SK-N-SH (cell line): ENCODE measurements around the gene KIAA1191. TPM values are rescaled to one million over a fixed set of nuclear protein-coding genes. Genes with fewer than 3 reads are reported as not detected.

Experiments
- CTCF ChIA-PET: fragments of 300-600, 350-600 bp; formaldehyde crosslinking; extraction: SDS; loops from one replicate; lab custom pipeline; 2021; lab: Yijun Ruan, JAX
- POLR2A ChIA-PET: fragments of 350-600 bp; sonication (Branson Sonifier 250); formaldehyde crosslinking; extraction: SDS; loops from one replicate; lab custom pipeline; 2020; ENCODE audit warnings: antibody characterized with exemption, inconsistent platforms; lab: Yijun Ruan, JAX
- DNase-seq: peaks from one replicate; pipeline ENCODE4 v3.0.0; 2012
- H2AFZ ChIP-seq: fragments of 200-600 bp; sonication (generic); 2 replicates; pipeline ENCODE4 v1.8.1; 2016; ENCODE audit warnings: antibody characterized with exemption, mild to moderate bottlenecking, low read depth
- H3F3A ChIP-seq: fragments of 200-600 bp; sonication (generic); replicated peaks from 2 replicates; pipeline ENCODE3; 2016; ENCODE audit warnings: antibody characterized with exemption, mild to moderate bottlenecking; ENCODE audit not compliant: insufficient read depth
- H3K27ac ChIP-seq, 2 experiments: fragments of 200-500 bp in 1 of 2; fragments of 200-600 bp in 1 of 2; sonication (Bioruptor generic) in 1 of 2; sonication (generic), shearing (Covaris generic) in 1 of 2; 2 replicates each; pipeline versions ENCODE4 v1.5.1 to v1.6.1; 2014 to 2016; ENCODE audit warnings: low read depth in 2 of 2, inconsistent platforms in 1 of 2, low read length in 1 of 2, mild to moderate bottlenecking in 1 of 2, mixed read lengths in 1 of 2
- H3K27me3 ChIP-seq: fragments of 200-600 bp; sonication (generic), shearing (Covaris generic); 2 replicates; pipeline ENCODE4 v1.6.1; 2016; ENCODE audit warnings: mixed run types; ENCODE audit not compliant: insufficient read depth
- H3K36me3 ChIP-seq, 2 experiments: fragments of 200-500 bp in 1 of 2; fragments of 200-600 bp in 1 of 2; sonication (Bioruptor generic) in 1 of 2; sonication (generic) in 1 of 2; replicated peaks in 1 of 2; 2 replicates each; pipeline versions ENCODE3 to v1.5.1; 2014 to 2016; ENCODE audit warnings: low read length in 1 of 2, mild to moderate bottlenecking in 1 of 2; ENCODE audit not compliant: insufficient read depth in 2 of 2, control insufficient read depth in 1 of 2
- H3K4me1 ChIP-seq, 2 experiments: fragments of 200-500 bp in 1 of 2; fragments of 200-600 bp in 1 of 2; sonication (Bioruptor generic) in 1 of 2; sonication (generic), shearing (Covaris generic) in 1 of 2; 2 replicates each; pipeline versions ENCODE4 v1.5.1 to v1.6.1; 2014 to 2016; ENCODE audit warnings: low read depth in 1 of 2, low read length in 1 of 2, mixed run types in 1 of 2; ENCODE audit not compliant: insufficient read depth in 2 of 2, control insufficient read depth in 1 of 2
- H3K4me2 ChIP-seq: fragments of 200-600 bp; sonication (generic), shearing (Covaris generic); 2 replicates; pipeline ENCODE4 v1.6.1; 2017; ENCODE audit warnings: mixed run types
- H3K4me3 ChIP-seq, 2 experiments: fragments of 200-500 bp in 1 of 2; fragments of 200-600 bp in 1 of 2; sonication (Bioruptor generic) in 1 of 2; sonication (generic), shearing (Covaris generic) in 1 of 2; 2 replicates each; pipeline versions ENCODE4 v1.5.1 to v1.8.1; 2014 to 2016; ENCODE audit warnings: low read depth in 2 of 2, inconsistent platforms in 1 of 2, low read length in 1 of 2, mild to moderate bottlenecking in 1 of 2, mixed read lengths in 1 of 2, moderate library complexity in 1 of 2
- H3K79me2 ChIP-seq: fragments of 200-600 bp; sonication (generic); 2 replicates; pipeline ENCODE4 v1.8.1; 2017; ENCODE audit warnings: mild to moderate bottlenecking; ENCODE audit not compliant: insufficient read depth
- H3K9ac ChIP-seq: fragments of 200-600 bp; sonication (generic); 2 replicates; pipeline ENCODE4 v1.6.1; 2017; ENCODE audit warnings: mixed run types
- H3K9me2 ChIP-seq: fragments of 200-600 bp; sonication (generic); 2 replicates; pipeline ENCODE4 v1.6.1; 2017; ENCODE audit warnings: mixed run types
- H3K9me3 ChIP-seq: fragments of 200-600 bp; sonication (generic); 2 replicates; pipeline ENCODE4 v1.6.1; 2017; ENCODE audit warnings: mixed run types, mild to moderate bottlenecking, moderate library complexity
- H4K20me1 ChIP-seq: fragments of 200-600 bp; sonication (generic); 2 replicates; pipeline ENCODE4 v1.6.1; 2017; ENCODE audit warnings: mild to moderate bottlenecking, mixed run types; ENCODE audit not compliant: insufficient read depth
- CHD2 ChIP-seq: fragments of 150-350 bp; IDR thresholded peaks from 2 replicates; pipeline ENCODE4 v1.6.1; 2018; ENCODE audit warnings: low read length; ENCODE audit not compliant: partially characterized antibody
- CTCF ChIP-seq: fragments of 200-600 bp; sonication (generic); IDR thresholded peaks from 2 replicates; pipeline ENCODE4 v1.6.1; 2017; ENCODE audit warnings: antibody characterized with exemption, mild to moderate bottlenecking, moderate library complexity
- EP300 ChIP-seq, 2 experiments: IDR thresholded peaks; 2 replicates each; pipeline versions ENCODE4 v1.4.0 to v1.6.1; 2012; ENCODE audit warnings: borderline replicate concordance in 1 of 2, low read depth in 1 of 2, low read length in 1 of 2
- EZH2phosphoT487 ChIP-seq: fragments of 200-600 bp; sonication (generic); IDR thresholded peaks from 2 replicates; pipeline ENCODE4 v1.6.1; 2017; ENCODE audit warnings: low read depth, mixed run types, mild to moderate bottlenecking, antibody characterized with exemption, moderate library complexity, borderline replicate concordance
- GABPA ChIP-seq: IDR thresholded peaks from 2 replicates; pipeline ENCODE4 v1.4.0; 2012; ENCODE audit warnings: low read depth, mild to moderate bottlenecking
- GATA2 ChIP-seq: sonication (generic); formaldehyde crosslinking; IDR thresholded peaks from 2 replicates; pipeline ENCODE4 v1.5.0; 2020; ENCODE audit warnings: mild to moderate bottlenecking, missing genetic modification reagents
- MAX ChIP-seq: IDR thresholded peaks from 2 replicates; pipeline ENCODE4 v1.4.0; 2012; ENCODE audit warnings: low read depth
- MXI1 ChIP-seq: IDR thresholded peaks from 2 replicates; pipeline ENCODE4 v1.6.1; 2012; ENCODE audit warnings: mild to moderate bottlenecking, low read depth, low read length, improper control_type of control experiment
- RAD21 ChIP-seq: IDR thresholded peaks from 2 replicates; pipeline ENCODE4 v1.6.1; 2012; ENCODE audit warnings: mild to moderate bottlenecking, low read length
- RCOR1 ChIP-seq: fragments of 150-350 bp; IDR thresholded peaks from 2 replicates; pipeline ENCODE4 v1.6.1; 2017; ENCODE audit warnings: antibody characterized with exemption, low read length
- REST ChIP-seq: IDR thresholded peaks from 2 replicates; pipeline ENCODE4 v1.6.1; 2012; ENCODE audit warnings: mild to moderate bottlenecking, low read depth, low read length, moderate library complexity
- RFX5 ChIP-seq: IDR thresholded peaks from 2 replicates; pipeline ENCODE4 v1.6.1; 2012; ENCODE audit warnings: mild to moderate bottlenecking, improper control_type of control experiment, low read length
- TCF12 ChIP-seq: IDR thresholded peaks from 2 replicates; pipeline ENCODE4 v1.4.0; 2012
- TEAD4 ChIP-seq: IDR thresholded peaks from 2 replicates; pipeline ENCODE4 v1.4.0; 2012; ENCODE audit warnings: mild to moderate bottlenecking, borderline replicate concordance; ENCODE audit not compliant: insufficient read depth
- USF1 ChIP-seq: IDR thresholded peaks from 2 replicates; pipeline ENCODE4 v1.4.0; 2012; ENCODE audit warnings: low read depth, borderline replicate concordance
- YY1 ChIP-seq: IDR thresholded peaks from 2 replicates; pipeline ENCODE4 v1.4.0; 2012; ENCODE audit warnings: low read depth, mild to moderate bottlenecking
- ZBTB33 ChIP-seq: IDR thresholded peaks from 2 replicates; pipeline ENCODE4 v1.4.0; 2012; ENCODE audit warnings: low read depth, borderline replicate concordance
- WGBS: methylation state at CpG from one replicate; pipeline ENCODE4 v1.1.6; 2017; ENCODE audit warnings: low lambda C conversion rate; 5-methylcytosine and 5-hydroxymethylcytosine counted together
- polyA plus RNA-seq, 3 experiments: library from polyadenylated mRNA; depleted of rRNA; stranded (reverse); fragments of >200 nt; gene quantifications; 2 replicates each; pipeline ENCODE4 v1.2.3, GENCODE V29; 2012

KIAA1191 gene
- polyA plus RNA-seq, 1 of the 3 experiments (the other 2 are of a cell fraction) = 100 TPM

GRCh38 chr5:176368726-176369125, 7.2 kb upstream of the KIAA1191 start:
- Histone ChIP-seq H3K27ac (no peak overlapping the region), H3K4me1 (peaks cover 0 to 11% of the 10 kb centered on the region in 2 experiments; a peak in 1 of 4 replicates), H3K4me3 (no peak overlapping the region), H3K27me3 (no peaks in the 10 kb centered on the region)
- CTCF ChIA-PET = interaction anchor here (0.9 kb wide), 1 partner anchor 639 kb away, joined by 3 read pairs; no protein-coding TSS in a partner anchor
- no peak for TF ChIP-seq RFX5
- no peak for TF ChIP-seq GATA2
- no peak for TF ChIP-seq CHD2
- no peak for TF ChIP-seq RCOR1
- TF ChIP-seq MAX = no peak
- TF ChIP-seq REST = no peak
- no peak for TF ChIP-seq RAD21
- TF ChIP-seq TCF12 = no peak
- no peak for TF ChIP-seq EP300 (IDR thresholded peaks at IDR 0.05; ENCODE audit: borderline replicate concordance in 1 of 2, low read depth in 1 of 2, low read length in 1 of 2)
- no peak for TF ChIP-seq TEAD4
- no peak for TF ChIP-seq EZH2phosphoT487
- no peak for TF ChIP-seq YY1
- TF ChIP-seq, all 33 proteins: peak for 0
- Histone ChIP-seq H4K20me1 (no peaks in the 10 kb centered on the region), H3K9me3 (no peaks in the 10 kb centered on the region), H2AFZ (no peak overlapping the region), H3K9ac (no peak overlapping the region), H3K79me2 (no peaks in the 10 kb centered on the region), H3K9me2 (no peaks in the 10 kb centered on the region), H3K4me2 (no peak overlapping the region), H3F3A (peaks cover 1% of the 10 kb centered on the region), H3K36me3 (peaks cover 4 to 25% of the 10 kb centered on the region in 2 experiments)
- no peak for DNase-seq
- WGBS = 90% methylated on average over 11 of the region's 13 CpGs
- POLR2A ChIA-PET = no interaction called here

- Histone ChIP-seq H3K79me2 (peaks cover 2% of the 10 kb centered on the region; the same call in 1 of the 2 replicates), H4K20me1 (no peaks in the 10 kb centered on the region), H3K9me2 (no peaks in the 10 kb centered on the region), H3F3A (peaks cover 3% of the 10 kb centered on the region), H3K36me3 (peaks cover 4 to 20% of the 10 kb centered on the region in 2 experiments), H3K9ac (peak overlapping the region; percentile 75), H3K4me1 (peaks cover 0 to 16% of the 10 kb centered on the region in 2 experiments; a peak in 1 of 4 replicates), H2AFZ (peak overlapping the region; percentile 97; the same call in 1 of the 2 replicates), H3K4me2 (peak overlapping the region; percentile 98), H3K9me3 (no peaks in the 10 kb centered on the region), H3K4me3 (peak overlapping the region; percentile 70 to 87), H3K27ac (peak overlapping the region in 1 of 2 experiments; percentile 80; a peak in 3 of 4 replicates)
- CTCF ChIA-PET = no interaction called here
- POLR2A ChIA-PET = interaction anchor here (0.5 to 0.7 kb wide), 2 partner anchors 17 to 171 kb away, joined by 3 read pairs; partner anchors contain the start of gene RNF44
- WGBS = 62% methylated on average over 29 of the region's 38 CpGs
- DNase-seq = no peak
- TF ChIP-seq ZBTB33 (no peak), MXI1 (no peak), EP300 (IDR thresholded peaks at IDR 0.05; ENCODE audit: borderline replicate concordance in 1 of 2, low read depth in 1 of 2, low read length in 1 of 2) (no peak), CTCF (no peak), MAX (no peak), USF1 (no peak), RCOR1 (no peak), GABPA (no peak)
- TF ChIP-seq, all 33 proteins: peak for 0
- no peaks in the 10 kb centered on the region for H3K27me3 ChIP-seq
Measured at GRCh38 chr5:176366232-176366894, 4.8 kb upstream of the KIAA1191 start.
